NAMALWA (cell line): Measurements from ENCODE around the gene PRPF19.

Experiments used
- DNase-seq: peaks from one replicate; pipeline ENCODE4 v3.0.0-alpha.2; 2015; ENCODE audit warnings: low spot score

The PRPF19 gene

DNA sequence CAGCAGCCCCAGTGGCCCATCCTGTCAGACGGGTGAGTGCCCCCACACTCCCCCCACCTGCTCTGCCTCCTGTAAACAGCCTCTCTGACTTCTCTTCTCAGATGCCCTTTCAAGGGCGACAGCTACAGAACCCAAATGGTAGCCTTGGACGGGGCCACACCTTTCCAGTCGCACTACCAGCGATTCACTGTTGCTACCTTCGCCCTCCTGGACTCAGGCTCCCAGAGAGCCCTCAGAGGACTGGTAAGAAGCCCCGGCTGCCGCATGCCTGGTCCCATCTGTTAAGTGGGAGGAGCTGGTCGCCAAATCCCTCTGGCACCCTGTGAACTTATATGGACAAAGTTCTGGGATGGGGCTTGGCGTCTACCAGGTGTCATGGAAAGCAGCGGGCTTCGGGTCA, 32.9 kb downstream of the PRPF19 start:
- no peak for DNase-seq

GRCh38 chr11:60872961-60873524, 33.3 kb downstream of the PRPF19 start:
- no peak for DNase-seq

DNA sequence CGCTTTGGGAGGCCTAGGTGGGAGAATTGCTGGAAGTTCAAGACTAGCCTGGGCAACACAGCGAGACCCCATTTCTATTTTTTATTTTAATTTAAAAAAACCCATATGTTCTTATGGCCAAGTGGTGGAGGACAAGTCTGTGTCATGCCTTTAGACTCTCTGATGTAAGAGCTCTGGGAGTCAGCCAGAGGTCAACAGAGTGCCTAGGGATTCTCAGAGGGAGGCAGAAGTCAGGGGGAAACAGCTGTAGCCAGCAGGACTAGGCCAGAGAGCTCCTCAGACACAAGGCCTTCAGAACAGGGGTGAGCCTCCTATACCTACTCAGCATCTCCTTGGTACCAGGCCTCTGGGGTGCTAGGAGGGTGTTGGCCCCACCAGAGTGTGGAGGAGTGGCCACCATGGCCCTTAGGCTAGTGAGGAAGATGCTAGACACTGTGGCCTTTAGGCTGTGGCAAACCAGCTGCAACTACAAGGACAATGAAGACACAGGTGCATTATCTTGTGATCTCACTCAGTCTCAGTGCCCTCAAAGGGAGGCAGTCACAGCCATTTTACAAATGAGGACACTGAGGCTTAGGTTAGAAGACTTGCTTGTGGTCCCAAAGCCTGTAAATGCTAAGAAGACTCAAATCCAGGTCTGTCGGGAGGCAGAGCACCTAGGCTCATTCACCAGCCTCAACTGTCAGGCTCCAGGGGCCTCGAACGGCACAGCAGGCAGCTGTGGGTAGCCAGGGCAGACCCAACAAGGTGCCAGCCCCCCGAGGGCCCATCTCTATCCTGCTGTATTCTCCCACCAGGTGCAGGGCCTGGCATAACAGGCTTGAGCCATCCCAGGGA, 34.0 kb downstream of the PRPF19 start:
- no peak for DNase-seq

GRCh38 chr11:60871378-60872061, 34.9 kb downstream of the PRPF19 start:
- DNase-seq, result no peak

- no peak for DNase-seq
Measured at GRCh38 chr11:60870733-60871377, 35.5 kb downstream of the PRPF19 start.

- no peak for DNase-seq
Measured at GRCh38 chr11:60870276-60870675, 36.1 kb downstream of the PRPF19 start.

DNA sequence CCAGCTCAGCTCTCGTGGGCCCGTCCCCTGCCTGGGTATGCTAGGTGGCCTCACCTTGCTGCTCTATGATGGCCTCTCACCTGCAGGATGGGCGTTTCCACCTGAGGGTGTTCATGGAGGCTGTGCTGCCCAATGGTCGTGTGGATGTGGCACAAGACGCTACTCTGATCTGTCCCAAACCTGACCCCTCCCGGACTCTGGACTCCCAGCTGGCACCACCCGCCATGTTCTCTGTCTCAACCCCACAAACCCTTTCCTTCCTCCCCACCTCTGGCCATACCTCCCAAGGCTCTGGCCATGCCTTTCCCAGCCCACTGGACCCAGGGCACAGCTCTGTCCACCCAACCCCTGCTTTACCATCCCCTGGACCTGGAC, 36.9 kb downstream of the PRPF19 start:
- DNase-seq, result no peak

DNA sequence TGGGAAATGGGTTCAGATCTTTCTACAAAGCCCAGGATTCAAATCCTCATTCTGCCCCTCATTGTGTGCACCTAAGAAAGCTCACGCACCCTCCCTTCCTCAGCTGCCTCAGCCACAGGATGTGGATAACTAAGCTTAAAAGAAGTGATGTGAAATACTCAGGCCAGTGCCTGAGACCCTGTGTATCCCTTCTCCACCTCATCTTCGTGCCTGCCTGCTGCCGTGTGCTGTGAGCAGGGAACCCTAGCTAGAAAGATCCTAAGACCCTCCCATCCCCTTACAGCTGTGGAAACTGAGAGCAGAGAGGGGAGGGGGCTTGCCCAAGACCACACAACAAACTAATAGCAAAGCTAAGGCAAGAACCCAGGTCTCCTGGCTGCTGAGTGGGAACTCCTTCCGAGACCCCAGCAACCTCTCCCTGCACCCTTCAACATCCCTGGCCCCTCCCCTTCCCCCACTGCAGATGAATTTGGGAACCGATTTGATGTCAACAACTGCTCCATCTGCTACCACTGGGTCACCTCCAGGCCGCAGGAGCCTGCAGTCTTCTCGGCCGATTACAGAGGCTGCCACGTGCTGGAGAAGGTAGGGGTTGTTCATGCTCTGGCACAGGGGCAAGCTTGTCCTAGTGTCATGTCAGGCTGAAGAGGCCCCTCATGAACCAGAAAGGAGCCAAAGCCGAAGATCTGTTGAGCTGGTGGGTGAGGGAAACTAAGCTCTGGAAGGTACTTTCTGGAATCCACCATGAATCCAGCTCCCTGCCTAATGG, 37.5 kb downstream of the PRPF19 start:
- no peak for DNase-seq

DNA sequence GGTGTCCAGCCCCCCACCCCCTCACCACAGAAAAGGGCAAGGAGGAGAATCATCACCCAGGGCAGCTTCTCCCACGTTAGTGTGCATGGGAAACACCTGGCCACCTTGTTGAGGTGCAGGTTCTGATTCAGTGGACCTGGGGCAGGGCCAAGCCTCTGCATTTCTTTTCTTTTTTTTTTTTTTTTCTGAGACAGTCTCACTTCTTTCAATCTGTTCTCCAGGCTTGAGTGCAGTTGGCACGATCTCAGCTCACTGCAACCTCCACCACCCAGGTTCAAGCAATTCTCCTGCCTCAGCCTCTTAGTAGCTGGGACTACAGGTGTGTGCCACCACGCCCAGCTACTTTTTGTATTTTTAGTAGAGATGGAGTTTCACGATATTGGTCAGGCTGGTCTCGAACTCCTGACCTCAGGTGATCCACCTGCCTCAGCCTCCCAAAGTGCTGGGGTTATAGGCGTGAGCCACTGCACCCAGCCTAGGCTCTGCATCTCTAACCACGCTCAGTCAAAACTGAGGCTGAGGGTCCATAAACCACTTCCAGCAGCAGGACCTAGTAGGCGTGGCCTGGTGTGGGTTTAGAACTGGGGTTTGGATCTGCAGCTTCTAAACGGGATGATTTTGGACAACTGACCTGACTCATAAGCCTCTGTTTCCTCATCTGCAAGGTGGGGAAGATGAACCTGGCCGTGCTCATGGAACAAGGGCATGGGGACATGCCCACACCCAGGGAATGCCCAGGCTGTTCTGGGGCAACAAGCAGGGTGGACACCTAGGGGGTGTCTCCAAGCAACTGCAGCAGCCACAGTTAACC, 38.3 kb downstream of the PRPF19 start:
- no peak for DNase-seq

GRCh38 chr11:60866911-60867870, 39.2 kb downstream of the PRPF19 start, which contains the start of gene ZP1:
Gene ZP1, plus strand, starts transcription at chr11:60867542. Its CDS starts 20 bp downstream, at chr11:60867562.
- DNase-seq, result no peak

GRCh38 chr11:60864856-60865513, 41.4 kb downstream of the PRPF19 start:
- no peak for DNase-seq

GRCh38 chr11:60863550-60864521, 42.5 kb downstream of the PRPF19 start:
- DNase-seq, result no peak

GRCh38 chr11:60862171-60862570, 44.2 kb downstream of the PRPF19 start:
- DNase-seq, result no peak

GRCh38 chr11:60860943-60861342, 45.4 kb downstream of the PRPF19 start:
- DNase-seq, result no peak

DNA sequence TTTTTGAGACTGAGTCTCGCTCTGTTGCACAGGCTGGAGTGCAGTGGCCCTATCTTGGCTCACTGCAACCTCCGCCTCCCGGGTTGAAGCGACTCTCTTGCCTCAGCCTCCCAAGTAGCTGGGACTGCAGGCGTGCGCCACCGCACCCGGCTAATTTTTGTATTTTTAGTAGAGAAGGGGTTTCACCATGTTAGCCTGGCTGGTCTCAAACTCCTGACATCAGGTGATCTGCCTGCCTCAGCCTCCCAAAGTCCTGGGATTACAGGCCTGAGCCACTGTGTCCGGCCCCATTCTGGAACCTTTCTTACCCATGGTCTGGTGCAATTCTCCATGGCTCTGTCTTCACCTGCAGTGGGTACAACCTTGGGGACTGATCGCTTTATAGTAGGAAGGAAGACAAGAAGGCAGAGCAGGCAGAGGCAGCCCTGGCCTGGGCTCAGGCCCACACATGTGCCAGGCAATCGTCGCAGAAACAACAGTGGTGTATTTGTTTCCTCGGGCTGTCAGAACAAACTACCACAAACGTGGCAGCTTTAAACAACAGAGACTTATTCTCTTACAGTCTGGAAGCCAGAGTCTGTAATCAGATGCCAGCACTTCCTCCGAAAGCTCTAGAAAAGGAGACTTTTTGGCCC, 46.7 kb downstream of the PRPF19 start:
- no peak for DNase-seq

GRCh38 chr11:60858731-60859464, 47.5 kb downstream of the PRPF19 start:
- no peak for DNase-seq

GRCh38 chr11:60858236-60858635, 48.1 kb downstream of the PRPF19 start:
- DNase-seq, result no peak
